Measurements from ENCODE around the gene MLPH. TPM values are rescaled to one million over a fixed set of nuclear protein-coding genes. Genes with fewer than 3 reads are reported as not detected.

MLPH gene
- total RNA-seq, 1 experiment from 2014 or later = 237 TPM

DNA sequence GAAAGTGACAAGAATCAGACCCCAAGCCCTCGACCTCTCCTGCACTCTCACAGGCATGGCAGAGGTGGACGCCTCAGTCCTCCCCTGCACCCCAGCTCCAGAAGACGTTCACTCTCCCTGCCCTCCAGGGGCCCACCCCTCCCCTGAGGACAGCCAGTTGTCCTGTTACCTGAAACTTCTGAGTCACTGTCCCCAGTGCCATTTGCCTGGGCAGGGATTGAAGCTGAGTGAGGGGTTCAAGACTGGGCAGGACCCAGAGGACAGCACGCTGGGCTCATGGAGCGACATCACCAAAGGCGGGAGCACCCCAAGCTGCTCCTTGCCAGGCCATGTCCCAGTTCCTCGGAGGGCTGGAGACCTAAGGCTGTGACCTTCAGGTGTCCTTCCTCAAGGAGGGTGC, 38.9 kb upstream of the MLPH start:
- intact Hi-C loops (cut with micrococcal nuclease; ENCODE audit: unreplicated experiment) = no loop called here
- Histone ChIP-seq H3K9me3 (ENCODE audit: insufficient read depth, low read depth) (no peaks in the 10 kb centered on the region), H3K4me3 (no peak overlapping the region), H3K27ac (no peak overlapping the region), H3K27me3 (ENCODE audit: insufficient read depth, low read depth) (no peaks in the 10 kb centered on the region), H3K4me2 (no peak overlapping the region), H2AFZ (no peak overlapping the region), H3K79me2 (ENCODE audit: low read depth) (no peaks in the 10 kb centered on the region), H3K9me2 (ENCODE audit: insufficient read depth) (no peaks in the 10 kb centered on the region), H3F3A (ENCODE audit: insufficient read depth, low read depth) (no peaks in the 10 kb centered on the region), H3K36me3 (ENCODE audit: low read depth) (no peaks in the 10 kb centered on the region), H4K20me1 (ENCODE audit: insufficient read depth) (no peaks in the 10 kb centered on the region), H3K4me1 (replicated peaks; ENCODE audit: insufficient read depth) (peaks cover 5% of the 10 kb centered on the region; the same call in 1 of the 2 replicates)
- no TSS peak for BruUV-seq (replicated peaks)
- ChIA-PET CTCF (no interaction called here), POLR2A (ENCODE audit: unreplicated experiment) (interaction anchor here (0.7 kb wide), 1 partner anchor 58 kb away, joined by 5 read pairs; no protein-coding TSS in a partner anchor)
- DNase-seq = no peak
- TF ChIP-seq CTCF (conservative IDR thresholded peaks at IDR 0.05) (no peak), EZH2 (IDR thresholded peaks at IDR 0.05; ENCODE audit: low read depth) (no peak)

GRCh38 chr2:237448626-237449025, 38.4 kb upstream of the MLPH start:
- H3K27me3 ChIP-seq (ENCODE audit: insufficient read depth, low read depth) = no peaks in the 10 kb centered on the region
- no peaks in the 10 kb centered on the region for H3K79me2 ChIP-seq (ENCODE audit: low read depth)
- H2AFZ ChIP-seq = no peak overlapping the region
- peaks cover 5% of the 10 kb centered on the region; the same call in 1 of the 2 replicates for H3K4me1 ChIP-seq (replicated peaks; ENCODE audit: insufficient read depth)
- H3F3A ChIP-seq (ENCODE audit: insufficient read depth, low read depth) = no peaks in the 10 kb centered on the region
- no peaks in the 10 kb centered on the region for H3K36me3 ChIP-seq (ENCODE audit: low read depth)
- ChIA-PET POLR2A (ENCODE audit: unreplicated experiment) (no interaction called here), CTCF (no interaction called here)
- H3K9me3 ChIP-seq (ENCODE audit: insufficient read depth, low read depth) = no peaks in the 10 kb centered on the region
- BruUV-seq (replicated peaks) = no TSS peak
- no peaks in the 10 kb centered on the region for H4K20me1 ChIP-seq (ENCODE audit: insufficient read depth)
- no peak overlapping the region for H3K27ac ChIP-seq
- no peaks in the 10 kb centered on the region for H3K9me2 ChIP-seq (ENCODE audit: insufficient read depth)
- intact Hi-C loops (cut with micrococcal nuclease; ENCODE audit: unreplicated experiment) = no loop called here
- TF ChIP-seq CTCF (conservative IDR thresholded peaks at IDR 0.05) (no peak), EZH2 (IDR thresholded peaks at IDR 0.05; ENCODE audit: low read depth) (no peak)
- H3K4me2 ChIP-seq = no peak overlapping the region
- no peak overlapping the region for H3K4me3 ChIP-seq
- no peak for DNase-seq

- no peak overlapping the region for H3K4me3 ChIP-seq
- H3K9me3 ChIP-seq (ENCODE audit: insufficient read depth, low read depth) = peaks cover 3% of the 10 kb centered on the region; the same call in 1 of the 2 replicates
- H3K4me1 ChIP-seq (replicated peaks; ENCODE audit: insufficient read depth) = peaks cover 5% of the 10 kb centered on the region; the same call in 1 of the 2 replicates
- no peaks in the 10 kb centered on the region for H3K79me2 ChIP-seq (ENCODE audit: low read depth)
- no peak for DNase-seq
- intact Hi-C loops (cut with micrococcal nuclease; ENCODE audit: unreplicated experiment) = no loop called here
- no peaks in the 10 kb centered on the region for H3K9me2 ChIP-seq (ENCODE audit: insufficient read depth)
- TF ChIP-seq EZH2 (IDR thresholded peaks at IDR 0.05; ENCODE audit: low read depth) (no peak), CTCF (conservative IDR thresholded peaks at IDR 0.05) (no peak)
- H3K4me2 ChIP-seq = no peak overlapping the region
- POLR2A ChIA-PET (ENCODE audit: unreplicated experiment) = no interaction called here
- H3F3A ChIP-seq (ENCODE audit: insufficient read depth, low read depth) = no peaks in the 10 kb centered on the region
- H4K20me1 ChIP-seq (ENCODE audit: insufficient read depth) = no peaks in the 10 kb centered on the region
- no peaks in the 10 kb centered on the region for H3K27me3 ChIP-seq (ENCODE audit: insufficient read depth, low read depth)
- H3K27ac ChIP-seq = no peak overlapping the region
- no peaks in the 10 kb centered on the region for H3K36me3 ChIP-seq (ENCODE audit: low read depth)
- no peak overlapping the region for H2AFZ ChIP-seq
- CTCF ChIA-PET = no interaction called here
- BruUV-seq (replicated peaks) = no TSS peak
Observed at GRCh38 chr2:237449193-237449881, 37.7 kb upstream of the MLPH start.

Data from PC-9 (cell line).